Measurements from ENCODE around the gene SIDT2.

The SIDT2 gene

GRCh38 chr11:117175781-117176180 lies 2.8 kb upstream of the SIDT2 start:
- Mint-ChIP-seq H3K9me3 (no peaks in the 10 kb centered on the region), H3K36me3 (ENCODE audit: low read depth) (peaks cover 4% of the 10 kb centered on the region), H3K4me1 (peaks cover 66% of the 10 kb centered on the region), H3K27me3 (ENCODE audit: low read depth) (peaks cover 4% of the 10 kb centered on the region), H3K4me3 (peak overlapping the region in 1 of 3 experiments; percentile 57), H3K27ac (peak overlapping the region; percentile 34 to 81 (median 71))
- no peak for TF ChIP-seq CTCF (IDR thresholded peaks at IDR 0.05; ENCODE audit: unreplicated experiment in 3 of 3)

- peaks cover 4% of the 10 kb centered on the region for H3K27me3 Mint-ChIP-seq (ENCODE audit: low read depth)
- H3K36me3 Mint-ChIP-seq (ENCODE audit: low read depth): peaks cover under 1% of the 10 kb centered on the region
- no peak overlapping the region for H3K4me3 Mint-ChIP-seq
- no peaks in the 10 kb centered on the region for H3K9me3 Mint-ChIP-seq
- no peak for TF ChIP-seq CTCF (IDR thresholded peaks at IDR 0.05; ENCODE audit: unreplicated experiment in 3 of 3)
- H3K4me1 Mint-ChIP-seq: peaks cover 66% of the 10 kb centered on the region
- H3K27ac Mint-ChIP-seq: peak overlapping the region in 1 of 3 experiments; percentile 81
These were observed 2.4 kb upstream of the SIDT2 start for GRCh38 chr11:117176186-117176585.

GRCh38 chr11:117177534-117178209 lies 871 bp upstream of the SIDT2 start:
- peaks cover 51% of the 10 kb centered on the region for H3K4me1 Mint-ChIP-seq
- H3K9me3 Mint-ChIP-seq: no peaks in the 10 kb centered on the region
- H3K27ac Mint-ChIP-seq: peak overlapping the region; percentile 95 to 98 (median 96)
- peaks cover 2% of the 10 kb centered on the region for H3K36me3 Mint-ChIP-seq (ENCODE audit: low read depth)
- peak overlapping the region; percentile 97 to 99 (median 97) for H3K4me3 Mint-ChIP-seq
- peaks cover 4% of the 10 kb centered on the region for H3K27me3 Mint-ChIP-seq (ENCODE audit: low read depth)
- TF ChIP-seq CTCF (IDR thresholded peaks at IDR 0.05; ENCODE audit: unreplicated experiment in 3 of 3): no peak

GRCh38 chr11:117179048-117179999 lies 781 bp downstream of the SIDT2 start:
- H3K4me3 Mint-ChIP-seq: peak overlapping the region; percentile 97 to 99 (median 97)
- H3K36me3 Mint-ChIP-seq (ENCODE audit: low read depth): peaks cover 14% of the 10 kb centered on the region
- no peak for TF ChIP-seq CTCF (IDR thresholded peaks at IDR 0.05; ENCODE audit: unreplicated experiment in 3 of 3)
- H3K4me1 Mint-ChIP-seq: peaks cover 37% of the 10 kb centered on the region
- no peaks in the 10 kb centered on the region for H3K9me3 Mint-ChIP-seq
- peaks cover 4% of the 10 kb centered on the region for H3K27me3 Mint-ChIP-seq (ENCODE audit: low read depth)
- peak overlapping the region; percentile 88 to 98 (median 95) for H3K27ac Mint-ChIP-seq

- Mint-ChIP-seq H3K36me3 (ENCODE audit: low read depth) (peaks cover 15% of the 10 kb centered on the region), H3K9me3 (no peaks in the 10 kb centered on the region), H3K27ac (peak overlapping the region; percentile 88 to 98 (median 95)), H3K4me3 (peak overlapping the region; percentile 97 to 99 (median 97)), H3K27me3 (ENCODE audit: low read depth) (peaks cover 4% of the 10 kb centered on the region), H3K4me1 (peaks cover 34% of the 10 kb centered on the region)
- no peak for TF ChIP-seq CTCF (IDR thresholded peaks at IDR 0.05; ENCODE audit: unreplicated experiment in 3 of 3)
These were observed 1.5 kb downstream of the SIDT2 start for GRCh38 chr11:117180020-117180419.
